Frontal cortex (tissue), 4 donors: ENCODE measurements around the gene ABCC6. TPM values are rescaled to one million over a fixed set of nuclear protein-coding genes. Genes with fewer than 3 reads are reported as not detected.
"Not testable (repeated sequence)": the region's sequence is repeated elsewhere in the genome, so short reads cannot be mapped to it uniquely, and the experiment has no call there.

Experiments used
- DNase-seq, 2 donors: peaks; one replicate each; pipeline ENCODE4 v3.0.0; 2012; ENCODE audit warnings: low spot score in 2 of 2
- FAIRE-seq: peaks from 2 replicates; lab custom pipeline; 2012; peaks lifted over from hg19 to GRCh38; lab: Jason Lieb, UNC
- total RNA-seq: library from RNA; depleted of rRNA; stranded (reverse); fragments of >200 nt; gene quantifications from one replicate; pipeline ENCODE4 v1.2.3, GENCODE V29; 2014
- donor health status: control.
- donor health status: control.
- donor health status: control.

Gene ABCC6
- total RNA-seq, 1 donor from 2014 or later, result 0.41 TPM

- DNase-seq, result no peak
- FAIRE-seq, result no peak
Observed at GRCh38 chr16:16166949-16167348, 56.3 kb downstream of the ABCC6 start.

DNA sequence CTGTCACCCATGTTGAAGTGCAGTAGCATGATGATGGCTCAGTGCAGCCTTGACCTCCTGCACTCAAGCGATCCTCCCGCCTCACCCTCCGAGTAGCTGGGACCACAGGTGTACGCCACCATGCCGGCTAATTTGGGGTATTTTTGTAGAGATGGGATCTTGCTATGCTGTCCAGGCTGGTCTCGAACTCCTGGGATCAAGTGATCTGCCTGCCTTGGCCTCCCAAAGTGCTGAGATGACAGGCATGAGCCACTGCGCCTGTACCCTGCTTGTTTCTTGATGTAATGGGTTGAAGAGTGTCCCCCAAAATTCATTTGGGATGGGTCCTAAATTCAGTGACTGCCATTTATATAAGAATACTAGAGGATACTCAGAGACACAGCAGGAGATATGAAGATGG, 57.2 kb downstream of the ABCC6 start:
- DNase-seq, result no peak
- no peak for FAIRE-seq

DNA sequence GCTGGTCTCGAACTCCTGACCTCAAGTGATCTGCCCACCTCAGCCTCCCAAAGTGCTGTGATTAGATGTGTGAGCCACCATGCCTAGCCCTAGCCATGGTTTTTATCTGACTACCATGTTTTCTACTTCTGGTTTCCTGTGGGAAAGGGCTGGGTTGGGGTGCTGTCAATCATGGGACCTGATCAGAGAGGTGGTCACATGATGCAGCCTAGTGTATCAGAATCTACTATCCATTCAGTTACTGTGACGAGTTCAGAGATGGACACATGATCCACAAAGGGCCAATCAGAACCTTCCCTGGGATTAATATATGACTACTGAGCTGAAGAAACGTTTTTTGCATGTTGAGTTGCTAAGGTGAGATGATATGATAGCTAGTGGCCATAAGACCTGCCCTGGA, 59.1 kb downstream of the ABCC6 start:
- DNase-seq (no peak), FAIRE-seq (no peak)

GRCh38 chr16:16163571-16163970, 59.7 kb downstream of the ABCC6 start:
- DNase-seq (peak; percentile 45 to 64), FAIRE-seq (no peak)

GRCh38 chr16:16163109-16163508, 60.2 kb downstream of the ABCC6 start:
- DNase-seq, result no peak
- FAIRE-seq, result no peak

GRCh38 chr16:16162591-16162990, 60.7 kb downstream of the ABCC6 start:
- DNase-seq (no peak), FAIRE-seq (no peak)

- FAIRE-seq, DNase-seq: not testable (repeated sequence)
Observed at GRCh38 chr16:16161840-16162239, 61.5 kb downstream of the ABCC6 start.

DNA sequence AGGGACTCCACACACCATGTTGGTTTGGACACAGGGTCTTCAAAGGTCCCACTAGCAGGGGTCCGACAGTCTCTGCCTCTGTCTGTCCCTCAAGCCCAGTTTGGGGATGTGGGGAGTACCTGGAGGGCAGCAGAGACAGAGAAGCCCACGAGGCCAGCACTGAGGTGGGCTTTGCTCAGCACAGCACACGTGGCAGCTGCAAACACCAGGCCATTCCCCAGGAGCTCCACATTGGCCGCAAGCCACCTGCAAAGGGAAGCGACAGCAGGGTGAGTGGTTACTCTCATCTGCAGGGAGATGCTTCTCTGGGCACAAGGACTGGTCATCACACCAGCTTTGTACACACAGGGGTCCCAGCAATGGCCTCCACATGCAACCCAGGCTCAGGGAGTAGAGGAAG, 62.0 kb downstream of the ABCC6 start:
- DNase-seq (no peak), FAIRE-seq (no peak)

DNA sequence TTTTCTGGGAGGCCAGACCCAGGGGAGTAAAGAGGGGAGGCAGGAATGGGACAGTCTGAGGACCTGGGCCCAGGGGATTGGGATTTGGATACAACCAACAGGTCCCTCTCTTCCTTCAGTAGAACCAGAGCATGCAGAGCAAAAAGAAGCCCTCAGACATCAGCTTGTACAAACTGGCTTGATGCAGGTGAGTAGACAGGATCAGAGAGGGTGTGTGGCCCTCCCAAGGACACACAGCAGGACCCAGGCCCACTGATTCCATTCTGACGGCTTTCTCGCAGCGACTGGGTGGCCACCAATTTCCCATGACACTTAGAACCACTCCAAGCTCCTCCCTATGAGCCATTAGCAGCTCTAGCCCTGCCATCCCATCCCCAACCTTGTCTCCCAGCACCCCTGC, 63.6 kb downstream of the ABCC6 start:
- FAIRE-seq (no peak), DNase-seq (no peak)

- no peak for DNase-seq
- FAIRE-seq, result no peak
Observed at GRCh38 chr16:16158741-16159374, 64.4 kb downstream of the ABCC6 start.

GRCh38 chr16:16158082-16158658, 65.1 kb downstream of the ABCC6 start:
- no peak for FAIRE-seq
- DNase-seq, result no peak

DNA sequence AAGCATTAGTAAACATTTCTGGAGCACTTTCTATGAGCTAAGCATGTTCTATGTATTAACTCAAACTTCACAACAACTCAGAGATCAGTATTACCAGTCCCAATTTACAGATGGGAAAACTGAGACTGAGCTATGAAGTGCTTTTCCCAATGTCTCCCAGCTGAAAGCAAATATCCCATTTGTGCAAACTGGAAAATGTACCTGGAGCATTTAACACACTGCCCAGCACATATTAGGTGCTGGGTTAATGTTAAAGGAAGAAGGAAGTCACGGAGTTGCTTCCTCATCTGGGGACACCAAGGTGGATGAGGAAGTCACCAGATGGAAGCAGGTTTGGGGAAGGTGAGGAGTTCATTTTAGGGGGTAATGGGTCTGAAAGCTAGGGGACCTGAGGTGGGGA, 66.1 kb downstream of the ABCC6 start:
- no peak for DNase-seq
- no peak for FAIRE-seq

GRCh38 chr16:16155234-16155633, 68.1 kb downstream of the ABCC6 start:
- DNase-seq, result no peak
- FAIRE-seq, result no peak

DNA sequence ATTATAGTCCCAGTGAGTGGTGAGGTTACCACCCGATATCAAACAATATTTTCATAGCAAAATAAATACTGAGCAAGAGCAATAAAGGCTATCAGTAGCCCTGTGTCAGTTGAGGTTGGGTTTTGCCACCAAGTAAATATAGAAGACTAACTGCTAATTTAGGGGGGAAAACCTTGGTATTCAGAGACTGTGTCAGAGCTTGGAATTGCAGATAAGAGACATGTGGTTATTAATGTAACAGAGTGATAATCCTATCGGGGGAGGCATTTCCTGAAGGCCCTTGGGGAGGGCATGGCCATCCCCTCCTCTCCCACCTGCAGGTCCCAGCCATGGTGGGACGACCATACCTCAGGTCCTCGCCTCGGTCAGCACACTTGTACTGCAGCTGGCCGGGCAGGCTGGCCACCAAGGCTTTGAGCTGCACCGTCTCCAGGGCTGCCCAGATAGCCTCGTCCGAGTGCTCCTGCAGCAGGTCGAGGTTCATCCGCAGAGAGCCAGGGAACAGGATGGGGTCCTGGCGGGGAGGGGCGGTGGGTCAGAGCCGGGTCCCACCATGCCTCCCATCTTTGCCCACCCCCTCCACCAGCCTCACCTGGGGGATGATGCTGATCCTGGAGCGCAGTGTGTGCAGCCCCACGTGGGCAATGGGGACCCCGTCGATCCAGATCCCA, 68.9 kb downstream of the ABCC6 start:
- DNase-seq (no peak), FAIRE-seq (no peak)

DNA sequence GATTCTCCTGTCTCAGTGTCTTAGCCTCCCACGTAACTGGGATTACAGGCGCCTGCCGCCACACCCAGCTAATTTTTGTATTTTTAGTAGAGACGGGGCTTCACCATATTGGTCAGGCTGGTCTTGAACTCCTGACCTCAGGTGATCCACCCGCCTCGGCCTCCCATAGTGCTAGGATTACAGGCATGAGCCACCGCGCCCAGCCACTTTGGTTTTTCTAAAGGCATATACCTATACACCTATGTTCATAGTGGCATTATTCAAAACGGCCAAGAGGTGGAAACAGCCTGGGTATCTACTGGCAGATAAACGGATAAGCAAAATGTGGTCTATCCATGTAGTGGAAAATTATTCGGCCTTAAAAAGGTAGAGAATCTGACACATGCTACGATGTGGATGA, 70.3 kb downstream of the ABCC6 start:
- not testable (repeated sequence) for FAIRE-seq, DNase-seq

DNA sequence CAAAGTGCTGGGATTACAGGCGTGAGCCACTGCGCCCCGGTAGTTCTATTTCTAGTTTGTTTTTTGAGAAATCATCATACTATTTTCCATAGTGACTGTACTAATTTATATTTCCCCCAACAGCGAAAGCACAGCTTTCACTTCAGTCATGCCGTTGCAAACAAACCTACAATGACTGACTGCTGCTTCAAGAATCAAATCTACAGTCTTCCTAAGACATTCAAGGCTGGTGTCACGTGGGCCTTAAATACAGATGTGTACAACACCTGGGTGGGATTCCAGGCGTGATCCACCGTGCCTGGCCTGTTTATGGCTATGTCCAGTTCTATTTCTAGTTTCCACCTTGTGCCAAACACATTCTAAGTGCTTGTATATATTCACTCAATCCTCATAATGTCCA, 72.0 kb downstream of the ABCC6 start:
- no peak for FAIRE-seq
- no peak for DNase-seq

DNA sequence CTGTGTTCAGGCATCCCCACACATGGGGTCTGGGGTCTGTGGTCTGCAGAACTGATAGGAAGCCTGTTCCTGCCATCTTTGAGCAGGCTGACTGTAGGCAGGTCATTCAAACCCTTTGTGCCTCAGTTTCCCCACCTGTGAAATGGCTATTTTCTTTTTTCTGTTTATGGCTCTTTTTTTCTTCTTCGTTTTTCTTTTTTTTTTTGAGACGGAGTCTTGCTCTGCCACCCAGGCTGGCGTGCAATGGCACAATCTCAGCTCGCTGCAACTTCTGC, 72.5 kb downstream of the ABCC6 start:
- FAIRE-seq, result no peak
- DNase-seq, result no peak

DNA sequence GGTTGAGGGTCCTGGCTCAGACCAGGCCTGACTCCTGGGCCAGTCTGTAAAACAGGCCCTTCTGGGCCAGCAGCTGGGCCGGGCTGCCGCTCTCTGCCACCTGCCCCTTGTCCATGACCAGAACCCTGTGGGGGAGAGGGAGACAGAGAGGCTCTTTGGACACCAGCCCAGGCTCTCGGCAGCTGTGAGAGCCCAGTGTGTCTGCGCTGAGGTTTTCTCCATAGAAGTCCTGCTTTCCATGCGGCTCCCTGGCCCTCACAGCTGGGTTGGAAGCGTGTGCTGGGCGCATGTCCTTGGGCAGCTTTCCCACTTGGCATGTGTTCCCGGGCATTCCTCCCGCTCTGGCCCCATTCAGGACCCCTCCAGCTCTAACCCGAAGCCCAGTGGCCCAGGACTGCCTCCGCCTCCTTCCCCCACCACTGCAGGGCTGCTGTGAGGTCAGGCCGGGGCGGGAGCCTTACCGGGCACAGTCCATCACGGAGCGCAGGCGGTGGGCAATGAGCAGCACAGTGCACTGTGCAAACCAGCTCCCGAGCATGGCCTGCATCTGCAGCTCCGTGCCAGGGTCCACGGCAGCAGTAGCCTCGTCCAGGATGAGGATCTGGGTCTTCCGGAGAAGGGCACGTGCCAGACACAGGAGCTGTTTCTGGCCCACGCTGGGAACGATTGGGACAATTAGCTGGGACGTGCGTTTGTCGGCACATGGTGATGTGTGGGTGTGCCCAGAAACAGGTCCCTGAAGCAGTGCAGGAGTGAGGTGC, 73.0 kb downstream of the ABCC6 start:
- FAIRE-seq, result no peak

GRCh38 chr16:16149710-16150116, 73.6 kb downstream of the ABCC6 start:
- FAIRE-seq (no peak), DNase-seq (no peak)

More for the DNA sequence above, 73.0 kb downstream of the ABCC6 start:
- DNase-seq, result peak; percentile 78 to 83

DNA sequence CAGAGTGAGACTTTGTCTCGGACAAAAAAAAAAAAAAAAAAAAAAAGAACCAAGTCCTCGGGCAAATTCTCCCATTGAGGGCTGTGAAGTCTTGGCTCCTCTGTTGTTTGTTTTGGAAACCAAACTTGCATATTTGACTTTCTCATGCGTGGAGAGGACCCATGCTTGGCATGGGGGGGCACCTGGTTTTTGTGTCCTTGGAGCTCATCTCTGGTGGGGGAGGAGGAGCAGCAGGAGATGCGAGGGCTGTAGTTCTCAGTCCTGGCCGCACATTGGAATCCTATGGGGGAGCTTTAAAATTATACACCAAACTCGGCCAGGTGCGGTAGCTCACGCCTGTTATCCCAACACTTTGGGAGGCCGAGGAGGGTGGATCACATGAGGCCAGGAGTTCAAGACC, 74.5 kb downstream of the ABCC6 start:
- FAIRE-seq, result no peak
- DNase-seq, result no peak

DNA sequence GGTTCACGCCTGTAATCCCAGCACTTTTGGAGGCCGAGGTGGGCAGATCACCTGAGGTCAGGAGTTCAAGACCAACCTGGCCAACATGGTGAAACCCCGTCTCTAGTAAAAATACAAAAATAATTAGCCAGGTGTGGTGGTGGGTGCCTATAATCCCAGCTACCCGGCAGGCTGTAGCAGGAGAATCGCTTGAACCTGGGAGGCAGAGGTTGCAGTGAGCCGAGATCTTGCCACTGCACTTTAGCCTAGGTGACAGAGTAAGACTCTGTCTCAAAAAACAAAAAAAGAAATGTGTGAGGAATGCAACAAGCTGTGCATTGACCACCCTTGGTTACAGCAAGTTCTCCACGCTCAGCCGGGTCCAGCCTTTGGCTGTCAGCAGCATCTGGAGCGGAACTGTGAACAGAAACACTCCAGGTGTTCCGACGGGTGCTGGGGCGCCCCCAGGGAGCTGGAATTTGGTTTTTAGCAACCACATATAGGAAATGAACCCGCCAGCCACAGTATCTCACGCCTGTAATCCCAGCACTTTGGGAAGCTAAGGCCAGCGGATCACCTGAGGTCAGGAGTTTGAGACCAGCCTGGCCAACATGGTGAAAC, 75.2 kb downstream of the ABCC6 start:
- not testable (repeated sequence) for FAIRE-seq, DNase-seq
